ENCODE measurements around the gene LCMT2.

LCMT2 gene

GRCh38 chr15:43329217-43329959 lies 985 bp downstream of the LCMT2 start:
- TF ChIP-seq CTCF (IDR thresholded peaks at IDR 0.05; ENCODE audit: low read depth, low read length, missing control alignments), result no peak
- no peak for DNase-seq (ENCODE audit: low read depth)
- H3K4me3 ChIP-seq (ENCODE audit: low read depth, low read length), result peak overlapping the region; percentile 65

GRCh38 chr15:43325039-43325684 lies 5.2 kb downstream of the LCMT2 start:
- TF ChIP-seq CTCF (IDR thresholded peaks at IDR 0.05; ENCODE audit: low read depth, low read length, missing control alignments), result no peak

GRCh38 chr15:43318990-43319771 lies 11.2 kb downstream of the LCMT2 start:
- no peak overlapping the region for H3K4me3 ChIP-seq (ENCODE audit: low read depth, low read length)
- DNase-seq (ENCODE audit: low read depth), result no peak
- no peak for TF ChIP-seq CTCF (IDR thresholded peaks at IDR 0.05; ENCODE audit: low read depth, low read length, missing control alignments)

More at GRCh38 chr15:43325039-43325684, 5.2 kb downstream of the LCMT2 start:
- DNase-seq (ENCODE audit: low read depth), result no peak
- H3K4me3 ChIP-seq (ENCODE audit: low read depth, low read length), result no peak overlapping the region

GRCh38 chr15:43317566-43318184 lies 12.7 kb downstream of the LCMT2 start:
- TF ChIP-seq CTCF (IDR thresholded peaks at IDR 0.05; ENCODE audit: low read depth, low read length, missing control alignments), result no peak
- DNase-seq (ENCODE audit: low read depth), result no peak
- H3K4me3 ChIP-seq (ENCODE audit: low read depth, low read length), result no peak overlapping the region

- no peak overlapping the region for H3K4me3 ChIP-seq (ENCODE audit: low read depth, low read length)
- DNase-seq (ENCODE audit: low read depth), result no peak
- no peak for TF ChIP-seq CTCF (IDR thresholded peaks at IDR 0.05; ENCODE audit: low read depth, low read length, missing control alignments)
Measured at GRCh38 chr15:43316971-43317346, 13.4 kb downstream of the LCMT2 start.

GRCh38 chr15:43316016-43316970 lies 14.1 kb downstream of the LCMT2 start:
- no peak for TF ChIP-seq CTCF (IDR thresholded peaks at IDR 0.05; ENCODE audit: low read depth, low read length, missing control alignments)
- DNase-seq (ENCODE audit: low read depth), result no peak
- H3K4me3 ChIP-seq (ENCODE audit: low read depth, low read length), result no peak overlapping the region

All from GM12864 (cell line).